Right atrium auricular region (tissue), 2 donors: Measurements from ENCODE around the gene B3GNT5. TPM values are rescaled to one million over a fixed set of nuclear protein-coding genes. Genes with fewer than 3 reads are reported as not detected.
"Not testable (repeated sequence)": the region's sequence is repeated elsewhere in the genome, so short reads cannot be mapped to it uniquely, and the experiment has no call there.

Experiments
- DNase-seq: peaks from one replicate; pipeline ENCODE4 v3.0.0-alpha.2; 2019; ENCODE audit warnings: low spot score
- H3K27ac ChIP-seq, 2 donors: fragments of 200-600 bp; sonication (generic); 1 replicate in 1 of 2; 2 replicates in 1 of 2; pipeline ENCODE4 v1.5.1; 2016 to 2019
- H3K27me3 ChIP-seq, 2 donors: fragments of 200-600 bp; sonication (generic); one replicate each; pipeline versions ENCODE4 v1.5.1 to v1.6.0; 2017 to 2019
- H3K36me3 ChIP-seq: fragments of 200-600 bp; sonication (generic); one replicate; pipeline ENCODE4 v1.5.1; 2016
- H3K4me1 ChIP-seq, 2 donors: fragments of 200-600 bp; sonication (generic); one replicate each; pipeline versions ENCODE4 v1.5.1 to v1.6.0; 2017 to 2019
- H3K4me3 ChIP-seq, 2 donors: fragments of 200-600 bp; sonication (generic); 1 replicate in 1 of 2; 2 replicates in 1 of 2; pipeline ENCODE4 v1.5.1; 2017 to 2019; ENCODE audit warnings: mild to moderate bottlenecking in 1 of 2, moderate library complexity in 1 of 2
- H3K9me3 ChIP-seq, 2 donors: fragments of 200-600 bp; sonication (generic); one replicate each; pipeline ENCODE4 v1.5.1; 2019
- total RNA-seq, 2 donors: library from RNA; depleted of rRNA; stranded (reverse); fragments of >200 nt; gene quantifications; one replicate each; pipeline ENCODE4 v1.1.0, GENCODE V29; 2016
- TF ChIP-seq, protein P1 (sequence below), 2 donors: fragments of 200-600 bp; sonication (generic); IDR thresholded peaks; one replicate each; pipeline ENCODE4 v1.5.1; 2019; ENCODE audit warnings: antibody characterized with exemption in 2 of 2

The B3GNT5 gene
- total RNA-seq, 2 donors from 2014 or later = 1.7 to 2.0 TPM

DNA sequence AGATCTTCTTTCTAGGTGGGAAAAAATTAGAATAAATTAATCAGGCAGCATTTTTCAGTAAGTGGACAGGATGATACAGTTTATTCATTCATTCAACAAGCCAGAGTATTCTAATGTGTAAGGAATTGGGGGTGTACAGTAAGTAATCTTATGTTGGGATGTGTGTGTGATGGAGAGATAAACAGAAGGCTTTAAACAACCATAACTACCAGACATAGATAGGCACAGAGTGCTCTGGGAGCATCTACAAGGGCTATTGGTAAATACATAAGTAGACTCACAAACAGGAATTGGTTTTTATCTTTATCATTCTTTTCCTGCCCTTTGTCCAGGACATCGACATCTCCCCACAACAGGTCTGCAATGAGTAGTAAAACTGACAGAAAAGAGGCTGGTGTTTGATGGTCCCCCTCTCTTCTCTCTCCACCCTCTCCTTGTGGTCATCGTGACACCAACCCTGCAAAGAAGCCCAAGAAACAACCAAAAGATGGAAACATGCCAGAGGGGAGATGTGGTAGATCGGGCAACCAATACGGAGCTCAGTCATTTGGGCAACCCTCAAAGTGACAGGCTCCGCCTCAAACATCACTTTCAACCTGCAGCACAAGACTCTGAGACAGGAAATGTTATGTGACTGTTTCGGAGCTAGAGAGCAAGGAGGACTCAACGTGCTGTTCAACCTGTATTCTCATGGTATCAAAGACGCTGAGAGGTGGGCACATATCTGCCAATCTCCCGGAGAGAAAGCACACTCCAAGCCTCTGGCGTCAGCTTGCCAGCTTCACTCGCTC, 28.7 kb upstream of the B3GNT5 start:
- Histone ChIP-seq H3K27me3 (no peaks in the 10 kb centered on the region), H3K36me3 (no peaks in the 10 kb centered on the region), H3K4me3 (no peak overlapping the region), H3K27ac (no peak overlapping the region), H3K4me1 (no peaks in the 10 kb centered on the region), H3K9me3 (no peaks in the 10 kb centered on the region)
- DNase-seq = no peak
- TF ChIP-seq, protein P1, sequence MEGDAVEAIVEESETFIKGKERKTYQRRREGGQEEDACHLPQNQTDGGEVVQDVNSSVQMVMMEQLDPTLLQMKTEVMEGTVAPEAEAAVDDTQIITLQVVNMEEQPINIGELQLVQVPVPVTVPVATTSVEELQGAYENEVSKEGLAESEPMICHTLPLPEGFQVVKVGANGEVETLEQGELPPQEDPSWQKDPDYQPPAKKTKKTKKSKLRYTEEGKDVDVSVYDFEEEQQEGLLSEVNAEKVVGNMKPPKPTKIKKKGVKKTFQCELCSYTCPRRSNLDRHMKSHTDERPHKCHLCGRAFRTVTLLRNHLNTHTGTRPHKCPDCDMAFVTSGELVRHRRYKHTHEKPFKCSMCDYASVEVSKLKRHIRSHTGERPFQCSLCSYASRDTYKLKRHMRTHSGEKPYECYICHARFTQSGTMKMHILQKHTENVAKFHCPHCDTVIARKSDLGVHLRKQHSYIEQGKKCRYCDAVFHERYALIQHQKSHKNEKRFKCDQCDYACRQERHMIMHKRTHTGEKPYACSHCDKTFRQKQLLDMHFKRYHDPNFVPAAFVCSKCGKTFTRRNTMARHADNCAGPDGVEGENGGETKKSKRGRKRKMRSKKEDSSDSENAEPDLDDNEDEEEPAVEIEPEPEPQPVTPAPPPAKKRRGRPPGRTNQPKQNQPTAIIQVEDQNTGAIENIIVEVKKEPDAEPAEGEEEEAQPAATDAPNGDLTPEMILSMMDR (IDR thresholded peaks at IDR 0.05) = no peak

DNA sequence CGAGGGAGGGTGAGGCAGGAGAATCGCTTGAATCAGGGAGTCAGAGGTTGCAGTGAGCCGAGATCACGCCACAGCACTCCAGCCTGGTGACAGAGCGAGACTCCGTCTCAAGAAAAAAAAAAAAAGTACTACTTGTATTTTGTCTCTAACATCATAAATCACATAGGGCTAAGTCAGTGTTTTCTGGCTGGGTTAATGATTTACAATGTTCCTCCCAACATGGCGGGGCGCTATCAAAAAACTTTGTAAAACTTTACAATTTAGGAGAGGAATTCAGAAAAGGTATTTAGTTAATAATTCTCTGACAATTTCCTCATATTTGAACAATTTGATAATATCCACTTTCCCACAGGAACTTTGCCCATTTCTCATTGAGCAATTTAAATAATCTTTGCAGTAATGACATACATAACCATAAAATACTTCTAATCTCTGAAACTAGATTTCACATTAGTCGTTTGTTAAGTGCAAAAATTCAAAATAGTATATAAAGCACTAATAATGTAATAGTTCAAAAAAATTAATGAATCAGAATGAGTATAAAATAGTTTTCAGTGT, 26.6 kb upstream of the B3GNT5 start:
- no peak overlapping the region for H3K4me3 ChIP-seq
- TF ChIP-seq, protein P1 (IDR thresholded peaks at IDR 0.05) = no peak
- DNase-seq = no peak
- H3K27me3 ChIP-seq = no peaks in the 10 kb centered on the region
- no peaks in the 10 kb centered on the region for H3K4me1 ChIP-seq
- H3K36me3 ChIP-seq = no peaks in the 10 kb centered on the region
- no peaks in the 10 kb centered on the region for H3K9me3 ChIP-seq
- H3K27ac ChIP-seq = no peak overlapping the region

DNA sequence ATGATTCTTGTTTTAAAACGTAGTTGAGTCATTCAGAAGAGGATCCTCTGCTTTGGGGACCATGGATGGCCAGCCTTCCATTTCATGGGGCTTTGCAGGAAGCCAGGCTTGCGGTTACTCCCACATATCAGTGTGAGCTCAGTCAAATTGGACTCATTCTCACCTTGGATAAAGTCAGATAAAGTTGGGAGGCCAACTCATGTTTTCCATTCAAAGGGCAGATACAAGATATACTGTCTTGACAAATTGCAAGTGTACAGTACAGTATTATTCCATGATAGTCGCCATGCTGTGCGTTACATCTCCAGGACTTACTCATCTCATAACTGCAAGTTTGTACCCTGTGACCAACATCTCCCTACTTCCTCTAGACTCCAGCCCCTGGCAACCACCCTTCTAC, 25.5 kb upstream of the B3GNT5 start:
- H3K4me3 ChIP-seq = no peak overlapping the region
- H3K36me3 ChIP-seq = no peaks in the 10 kb centered on the region
- no peaks in the 10 kb centered on the region for H3K9me3 ChIP-seq
- DNase-seq = no peak
- TF ChIP-seq, protein P1 (IDR thresholded peaks at IDR 0.05) = no peak
- no peaks in the 10 kb centered on the region for H3K27me3 ChIP-seq
- no peaks in the 10 kb centered on the region for H3K4me1 ChIP-seq
- H3K27ac ChIP-seq = no peak overlapping the region

DNA sequence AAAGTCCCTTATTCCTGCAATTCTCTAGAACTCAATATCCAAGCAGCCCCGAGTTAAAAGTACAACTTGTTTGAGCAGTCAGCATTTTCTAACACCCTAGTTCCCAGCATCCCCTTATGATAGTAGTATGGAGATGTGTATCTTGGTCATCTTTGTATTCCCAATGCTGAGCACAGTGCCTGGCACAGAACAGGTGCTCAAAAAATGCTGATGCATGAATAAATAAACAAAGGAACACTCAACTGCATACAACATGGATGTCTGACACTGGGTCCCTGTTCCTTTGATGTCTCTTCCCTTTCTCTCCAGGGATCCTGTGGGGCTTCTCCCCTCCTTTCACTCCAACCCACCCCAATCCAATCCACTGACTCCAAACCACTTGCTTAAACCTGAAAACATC, 23.9 kb upstream of the B3GNT5 start:
- Histone ChIP-seq H3K9me3 (no peaks in the 10 kb centered on the region), H3K4me1 (no peaks in the 10 kb centered on the region), H3K36me3 (no peaks in the 10 kb centered on the region), H3K27me3 (no peaks in the 10 kb centered on the region), H3K27ac (no peak overlapping the region), H3K4me3 (no peak overlapping the region)
- TF ChIP-seq, protein P1 (IDR thresholded peaks at IDR 0.05) = no peak
- DNase-seq = no peak

DNA sequence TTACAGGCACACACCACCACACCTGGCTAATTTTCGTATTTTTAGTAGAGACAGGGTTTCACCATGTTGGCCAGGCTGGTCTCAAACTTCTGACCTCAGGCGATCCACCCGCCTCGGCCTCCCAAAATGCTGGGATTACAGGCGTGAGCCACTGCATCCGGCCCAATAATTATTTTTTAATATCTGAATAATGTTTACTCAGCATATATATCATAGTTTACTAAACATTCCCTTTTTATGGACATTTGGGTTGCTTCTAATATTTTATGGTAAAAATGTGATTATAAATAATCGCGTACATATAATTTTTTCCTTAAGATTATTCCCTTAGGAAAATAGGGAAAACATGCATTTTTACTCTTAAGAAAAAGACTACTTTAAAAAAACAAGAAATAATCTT, 22.8 kb upstream of the B3GNT5 start:
- H3K36me3 ChIP-seq, H3K9me3 ChIP-seq, H3K4me1 ChIP-seq: not testable (repeated sequence)

DNA sequence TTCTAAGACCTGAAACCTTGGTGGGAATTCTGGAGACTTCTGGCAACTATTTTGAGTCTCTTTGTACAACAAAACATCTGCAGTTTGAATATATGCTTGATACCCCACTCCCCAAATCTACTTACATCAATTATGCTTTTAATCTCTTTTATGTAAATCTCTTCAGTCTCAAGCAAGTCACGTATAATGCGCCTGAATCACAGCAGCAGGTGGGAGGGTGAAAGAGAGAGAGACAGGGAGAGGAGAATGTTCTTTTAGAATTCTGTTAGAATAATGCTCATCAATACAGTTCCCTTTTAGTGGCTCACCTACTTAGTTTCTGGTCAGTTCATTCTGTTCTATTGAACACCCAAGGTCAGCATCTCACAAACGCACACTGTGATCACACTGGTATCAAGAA, 22.2 kb upstream of the B3GNT5 start:
- H3K27ac ChIP-seq = no peak overlapping the region
- no peaks in the 10 kb centered on the region for H3K9me3 ChIP-seq
- TF ChIP-seq, protein P1 (IDR thresholded peaks at IDR 0.05) = no peak
- no peak overlapping the region for H3K4me3 ChIP-seq
- no peaks in the 10 kb centered on the region for H3K36me3 ChIP-seq
- no peaks in the 10 kb centered on the region for H3K4me1 ChIP-seq
- H3K27me3 ChIP-seq = no peaks in the 10 kb centered on the region
- no peak for DNase-seq

More for the DNA sequence above, 22.8 kb upstream of the B3GNT5 start:
- not testable (repeated sequence) for H3K27ac ChIP-seq, H3K27me3 ChIP-seq, H3K4me3 ChIP-seq, DNase-seq
